ENCODE data around the gene GGA1.
"Not testable (repeated sequence)": the region's sequence is repeated elsewhere in the genome, so short reads cannot be mapped to it uniquely, and the experiment has no call there.

GGA1 gene

DNA sequence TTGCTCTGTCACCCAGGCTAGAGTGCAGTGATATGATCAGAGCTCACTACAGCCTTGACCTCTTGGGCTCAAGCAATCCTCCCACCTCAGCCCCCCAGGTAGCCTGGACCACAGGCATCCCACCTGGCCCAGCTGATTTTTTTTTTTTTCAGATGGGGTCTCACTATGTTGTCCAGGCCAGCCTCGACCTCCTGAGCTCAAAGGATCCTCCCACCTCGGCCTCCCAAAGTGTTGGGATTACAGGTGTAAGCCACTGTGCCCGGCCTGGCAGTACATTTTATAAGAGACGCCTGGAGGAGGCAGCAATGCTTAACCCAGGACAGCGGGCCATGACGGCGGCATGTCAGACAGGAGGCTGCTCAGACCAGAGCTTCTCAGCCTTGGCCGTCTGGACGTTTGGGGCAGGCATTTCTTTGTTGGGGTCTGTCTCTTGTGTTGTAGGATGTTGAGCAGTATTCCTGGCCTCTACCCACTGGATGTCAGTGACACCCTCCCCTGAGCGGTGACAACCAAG is 33.1 kb upstream of the GGA1 start:
- Histone ChIP-seq H3K4me3 (ENCODE audit: low read depth in 1 of 2, low read length in 2 of 2) (no peak overlapping the region), H3K9ac (ENCODE audit: low read length) (no peak overlapping the region), H3K9me3 (ENCODE audit: low read length) (no peaks in the 10 kb centered on the region), H3K36me3 (ENCODE audit: insufficient read depth, low read length) (no peaks in the 10 kb centered on the region), H3K27me3 (ENCODE audit: control insufficient read depth in 1 of 2, insufficient read depth in 2 of 2, low read length in 2 of 2) (no peaks in the 10 kb centered on the region), H3K4me1 (ENCODE audit: insufficient read depth, low read length) (no peaks in the 10 kb centered on the region), H3K27ac (ENCODE audit: low read depth, low read length) (no peak overlapping the region)

DNA sequence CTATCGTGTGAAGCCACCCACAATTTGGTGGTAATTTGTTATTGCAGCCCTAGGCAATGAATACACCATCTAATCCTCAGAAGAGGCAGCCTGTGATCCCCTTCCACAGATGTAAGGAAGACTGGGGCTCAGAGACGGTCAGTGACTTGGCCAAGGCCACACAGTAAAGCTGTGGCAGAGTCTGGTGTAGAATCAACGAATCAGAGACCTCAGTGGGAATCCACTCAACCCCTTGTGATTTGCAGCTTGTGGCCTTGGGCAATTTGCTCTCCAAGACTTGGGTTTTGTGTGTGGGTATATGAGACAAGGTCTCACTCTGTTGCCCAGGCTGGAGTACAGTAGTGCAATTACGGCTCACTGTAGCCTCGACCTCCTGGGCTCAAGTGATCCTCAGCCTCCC is 30.6 kb upstream of the GGA1 start:
- no peaks in the 10 kb centered on the region for H3K4me1 ChIP-seq (ENCODE audit: insufficient read depth, low read length)
- no peaks in the 10 kb centered on the region for H3K9me3 ChIP-seq (ENCODE audit: low read length)
- no peak overlapping the region for H3K4me3 ChIP-seq (ENCODE audit: low read depth in 1 of 2, low read length in 2 of 2)
- H3K36me3 ChIP-seq (ENCODE audit: insufficient read depth, low read length) = no peaks in the 10 kb centered on the region
- no peak overlapping the region for H3K27ac ChIP-seq (ENCODE audit: low read depth, low read length)
- H3K27me3 ChIP-seq (ENCODE audit: control insufficient read depth in 1 of 2, insufficient read depth in 2 of 2, low read length in 2 of 2) = no peaks in the 10 kb centered on the region
- no peak overlapping the region for H3K9ac ChIP-seq (ENCODE audit: low read length)

DNA sequence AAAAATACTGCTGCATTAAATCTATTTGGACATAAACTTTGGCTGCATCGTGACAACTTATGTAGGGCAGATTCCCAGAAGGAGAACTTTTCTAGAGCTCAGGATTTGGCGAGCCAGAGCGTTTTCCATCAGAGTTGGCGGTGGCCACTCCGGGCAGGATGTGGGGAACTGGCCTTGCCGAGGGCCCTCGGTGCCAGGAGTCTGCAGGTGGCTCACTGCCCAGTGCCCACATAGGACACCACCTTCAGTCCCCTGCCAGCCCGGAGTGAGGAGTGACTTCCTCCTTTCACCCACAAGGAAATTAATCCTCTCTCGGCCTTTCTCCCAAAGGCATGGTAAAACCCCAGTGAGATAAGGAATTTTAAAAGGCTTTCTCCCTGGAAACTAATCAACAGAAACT is 27.1 kb upstream of the GGA1 start:
- no peaks in the 10 kb centered on the region for H3K9me3 ChIP-seq (ENCODE audit: low read length)
- no peaks in the 10 kb centered on the region for H3K36me3 ChIP-seq (ENCODE audit: insufficient read depth, low read length)
- H3K9ac ChIP-seq (ENCODE audit: low read length) = no peak overlapping the region
- H3K27me3 ChIP-seq (ENCODE audit: control insufficient read depth in 1 of 2, insufficient read depth in 2 of 2, low read length in 2 of 2) = no peaks in the 10 kb centered on the region
- no peak overlapping the region for H3K27ac ChIP-seq (ENCODE audit: low read depth, low read length)
- no peaks in the 10 kb centered on the region for H3K4me1 ChIP-seq (ENCODE audit: insufficient read depth, low read length)
- H3K4me3 ChIP-seq (ENCODE audit: low read depth in 1 of 2, low read length in 2 of 2) = no peak overlapping the region

DNA sequence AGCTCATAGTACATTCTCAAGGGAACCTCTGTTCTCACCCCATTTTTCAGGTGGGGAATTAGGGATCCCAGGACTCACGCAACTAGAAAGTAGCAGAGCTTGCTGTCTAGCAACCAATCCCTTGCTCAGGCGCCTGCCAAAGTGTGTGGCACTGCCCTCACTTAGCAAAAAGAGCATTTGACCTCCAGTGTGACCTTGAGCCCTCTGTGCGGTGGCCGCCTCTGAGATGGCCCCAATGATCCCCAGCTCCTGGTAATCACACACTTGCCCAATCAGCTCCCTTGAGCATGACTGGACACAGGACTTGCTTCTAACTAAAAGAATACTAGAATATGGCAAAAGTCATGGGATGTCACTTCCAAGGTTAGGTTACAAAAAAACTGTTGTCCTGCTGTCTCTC is 26.1 kb upstream of the GGA1 start:
- no peaks in the 10 kb centered on the region for H3K4me1 ChIP-seq (ENCODE audit: insufficient read depth, low read length)
- no peak overlapping the region for H3K9ac ChIP-seq (ENCODE audit: low read length)
- no peaks in the 10 kb centered on the region for H3K36me3 ChIP-seq (ENCODE audit: insufficient read depth, low read length)
- no peaks in the 10 kb centered on the region for H3K27me3 ChIP-seq (ENCODE audit: control insufficient read depth in 1 of 2, insufficient read depth in 2 of 2, low read length in 2 of 2)
- H3K9me3 ChIP-seq (ENCODE audit: low read length) = no peaks in the 10 kb centered on the region
- H3K27ac ChIP-seq (ENCODE audit: low read depth, low read length) = no peak overlapping the region
- H3K4me3 ChIP-seq (ENCODE audit: low read depth in 1 of 2, low read length in 2 of 2) = no peak overlapping the region

DNA sequence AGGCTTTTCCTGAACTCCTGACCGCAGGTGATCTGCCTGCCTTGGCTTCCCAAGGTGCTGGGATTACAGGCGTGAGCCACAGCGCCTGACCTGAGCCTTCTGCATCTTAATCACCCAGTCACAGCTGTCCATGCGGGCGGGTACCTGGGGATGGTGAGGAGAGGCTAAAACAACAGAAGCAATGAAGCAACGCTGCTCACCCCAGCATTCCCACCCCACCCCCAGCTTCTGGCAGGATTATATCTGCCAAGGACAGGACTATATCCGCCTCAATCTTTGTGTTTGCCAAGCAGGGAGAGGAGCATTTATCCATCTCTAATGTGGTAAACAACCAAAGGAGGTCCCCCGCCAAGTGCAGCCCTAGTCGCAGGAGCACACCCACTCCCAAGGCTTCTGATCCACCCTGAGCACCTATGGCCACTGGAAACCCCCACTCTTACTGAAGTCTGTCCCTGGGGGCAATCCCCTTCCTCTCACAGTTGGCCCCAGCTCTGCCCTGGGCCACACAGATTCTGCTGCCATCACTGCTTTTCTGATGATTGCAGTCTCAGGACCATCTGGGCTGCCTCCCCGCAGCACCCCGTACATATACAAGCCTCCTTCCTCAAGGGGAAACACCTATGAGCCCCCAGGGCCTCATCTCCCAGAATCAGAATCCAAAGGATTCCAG is 20.0 kb upstream of the GGA1 start:
- peaks cover 0 to 4% of the 10 kb centered on the region in 2 donors for H3K27me3 ChIP-seq (ENCODE audit: control insufficient read depth in 1 of 2, insufficient read depth in 2 of 2, low read length in 2 of 2)
- no peak overlapping the region for H3K27ac ChIP-seq (ENCODE audit: low read depth, low read length)
- no peak overlapping the region for H3K9ac ChIP-seq (ENCODE audit: low read length)
- H3K4me1 ChIP-seq (ENCODE audit: insufficient read depth, low read length) = no peaks in the 10 kb centered on the region
- H3K4me3 ChIP-seq (ENCODE audit: low read depth in 1 of 2, low read length in 2 of 2) = no peak overlapping the region
- no peaks in the 10 kb centered on the region for H3K9me3 ChIP-seq (ENCODE audit: low read length)
- no peaks in the 10 kb centered on the region for H3K36me3 ChIP-seq (ENCODE audit: insufficient read depth, low read length)

DNA sequence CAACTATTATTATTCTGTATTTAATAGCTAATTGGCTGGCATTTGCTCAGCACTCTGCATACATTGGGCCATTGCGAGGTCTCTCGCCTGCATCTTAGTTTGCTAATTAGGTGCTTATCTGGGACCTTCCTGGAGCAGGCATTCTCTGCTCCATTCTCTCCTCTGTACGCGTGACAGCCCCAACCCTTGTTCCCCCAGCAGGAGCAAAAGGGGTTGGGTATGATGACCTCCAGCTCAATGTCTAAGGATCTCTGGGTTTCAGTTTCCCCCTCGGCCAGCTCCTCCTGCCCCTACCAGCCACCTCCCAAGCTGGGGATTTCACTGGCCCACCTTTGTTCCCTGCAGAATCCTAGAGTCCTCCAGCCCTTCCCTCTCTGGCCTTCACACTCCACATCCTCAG is 19.0 kb upstream of the GGA1 start:
- no peak overlapping the region for H3K9ac ChIP-seq (ENCODE audit: low read length)
- no peaks in the 10 kb centered on the region for H3K4me1 ChIP-seq (ENCODE audit: insufficient read depth, low read length)
- H3K4me3 ChIP-seq (ENCODE audit: low read depth in 1 of 2, low read length in 2 of 2) = no peak overlapping the region
- no peaks in the 10 kb centered on the region for H3K36me3 ChIP-seq (ENCODE audit: insufficient read depth, low read length)
- H3K27ac ChIP-seq (ENCODE audit: low read depth, low read length) = no peak overlapping the region
- peaks cover 0 to 4% of the 10 kb centered on the region in 2 donors for H3K27me3 ChIP-seq (ENCODE audit: control insufficient read depth in 1 of 2, insufficient read depth in 2 of 2, low read length in 2 of 2)
- no peaks in the 10 kb centered on the region for H3K9me3 ChIP-seq (ENCODE audit: low read length)

DNA sequence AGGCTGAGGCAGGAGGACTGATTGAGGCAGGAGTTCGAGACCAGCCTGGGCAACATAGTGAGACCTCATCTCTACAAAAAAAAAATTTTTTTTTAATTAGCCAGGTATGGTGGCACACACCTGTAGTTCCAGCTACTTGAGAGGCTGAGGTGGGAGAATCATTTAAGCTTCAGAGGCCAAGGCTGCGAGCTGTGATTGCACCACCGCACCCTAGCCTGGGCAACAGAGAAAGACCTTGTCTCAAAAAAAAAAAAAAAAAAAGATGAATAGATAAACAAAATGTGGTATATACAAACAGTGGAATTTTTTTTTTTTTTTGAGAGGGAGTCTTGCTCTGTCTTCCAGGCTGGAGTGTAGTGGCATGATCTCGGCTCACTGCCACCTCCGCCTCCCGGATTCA is 17.6 kb upstream of the GGA1 start:
- H3K36me3 ChIP-seq (ENCODE audit: insufficient read depth, low read length); H3K4me1 ChIP-seq (ENCODE audit: insufficient read depth, low read length); H3K27ac ChIP-seq (ENCODE audit: low read depth, low read length); H3K9ac ChIP-seq (ENCODE audit: low read length); H3K9me3 ChIP-seq (ENCODE audit: low read length); H3K4me3 ChIP-seq (ENCODE audit: low read depth in 1 of 2, low read length in 2 of 2); H3K27me3 ChIP-seq (ENCODE audit: control insufficient read depth in 1 of 2, insufficient read depth in 2 of 2, low read length in 2 of 2): not testable (repeated sequence)

DNA sequence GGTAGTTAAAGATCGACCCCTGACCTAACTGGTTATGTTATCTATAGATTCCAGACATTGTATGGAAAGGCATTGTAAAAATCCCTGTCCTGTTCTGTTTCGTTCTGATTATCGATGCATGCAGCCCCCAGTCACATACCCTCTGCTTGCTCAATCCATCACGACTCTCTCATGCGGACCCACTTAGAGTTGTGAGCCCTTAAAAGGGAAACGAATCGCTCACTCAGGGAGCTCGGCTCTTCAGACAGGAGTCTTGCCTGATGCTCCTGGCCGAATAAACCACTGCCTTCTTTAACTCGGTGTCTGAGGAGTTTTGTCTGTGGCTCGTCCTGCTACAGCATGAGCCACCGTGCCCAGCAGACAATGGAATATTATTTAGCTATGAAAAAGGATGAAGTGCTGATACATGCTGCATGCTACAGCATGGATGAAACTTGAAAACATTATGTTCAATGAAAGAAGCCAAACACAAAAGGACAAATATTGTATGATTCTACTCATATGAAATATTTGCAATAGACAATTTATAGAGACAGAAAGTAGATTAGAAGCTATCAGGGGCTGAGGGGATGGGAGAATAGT is 16.7 kb upstream of the GGA1 start:
- peaks cover 0 to 4% of the 10 kb centered on the region in 2 donors for H3K27me3 ChIP-seq (ENCODE audit: control insufficient read depth in 1 of 2, insufficient read depth in 2 of 2, low read length in 2 of 2)
- H3K9me3 ChIP-seq (ENCODE audit: low read length) = no peaks in the 10 kb centered on the region
- H3K27ac ChIP-seq (ENCODE audit: low read depth, low read length) = no peak overlapping the region
- no peak overlapping the region for H3K9ac ChIP-seq (ENCODE audit: low read length)
- no peak overlapping the region for H3K4me3 ChIP-seq (ENCODE audit: low read depth in 1 of 2, low read length in 2 of 2)
- H3K4me1 ChIP-seq (ENCODE audit: insufficient read depth, low read length) = no peaks in the 10 kb centered on the region
- H3K36me3 ChIP-seq (ENCODE audit: insufficient read depth, low read length) = no peaks in the 10 kb centered on the region

DNA sequence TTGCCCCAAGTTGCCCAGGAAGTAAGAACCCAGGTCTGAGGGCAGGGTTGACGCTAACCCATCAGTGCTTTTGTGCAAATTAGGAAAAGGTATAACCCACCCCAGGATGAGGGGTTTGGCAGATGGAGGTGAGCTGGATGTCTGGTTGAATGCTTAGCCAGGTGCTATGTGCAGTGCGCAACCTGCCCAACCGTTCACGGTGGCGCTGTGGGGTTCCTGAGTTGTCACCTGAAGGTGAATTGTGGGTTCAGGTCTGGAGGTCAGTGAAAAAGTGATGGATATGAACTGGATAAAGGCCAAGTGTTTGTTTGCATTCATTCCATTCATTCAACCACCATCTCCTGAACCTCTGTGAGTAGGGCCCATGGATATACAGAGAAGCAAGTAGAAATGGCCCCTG is 14.4 kb upstream of the GGA1 start:
- Histone ChIP-seq H3K36me3 (ENCODE audit: insufficient read depth, low read length) (no peaks in the 10 kb centered on the region), H3K4me1 (ENCODE audit: insufficient read depth, low read length) (no peaks in the 10 kb centered on the region), H3K9me3 (ENCODE audit: low read length) (no peaks in the 10 kb centered on the region), H3K4me3 (ENCODE audit: low read depth in 1 of 2, low read length in 2 of 2) (no peak overlapping the region), H3K27me3 (ENCODE audit: control insufficient read depth in 1 of 2, insufficient read depth in 2 of 2, low read length in 2 of 2) (peaks cover 0 to 3% of the 10 kb centered on the region in 2 donors), H3K9ac (ENCODE audit: low read length) (no peak overlapping the region), H3K27ac (ENCODE audit: low read depth, low read length) (no peak overlapping the region)

DNA sequence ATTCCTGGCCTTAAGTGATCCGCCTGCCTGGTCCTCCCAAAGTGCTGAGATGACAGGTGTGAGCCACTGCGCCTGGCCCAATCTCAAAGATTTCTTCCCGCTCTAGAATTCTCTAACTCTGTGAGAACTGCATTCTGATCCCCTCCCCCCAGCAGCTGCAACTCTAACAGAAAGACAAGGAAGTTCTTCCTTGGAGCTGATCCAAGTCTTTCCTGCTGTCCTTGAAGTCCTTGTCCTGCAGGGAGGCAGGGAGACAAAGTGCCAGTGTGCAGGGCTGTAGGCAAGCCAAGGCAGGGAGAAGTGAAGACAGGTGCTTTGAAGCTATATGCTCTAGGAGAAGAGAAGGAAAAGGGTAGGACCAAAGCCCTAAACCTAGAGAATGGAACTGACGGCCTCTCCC is 9.5 kb upstream of the GGA1 start:
- Histone ChIP-seq H3K27ac (ENCODE audit: low read depth, low read length) (no peak overlapping the region), H3K9ac (ENCODE audit: low read length) (no peak overlapping the region), H3K27me3 (ENCODE audit: control insufficient read depth in 1 of 2, insufficient read depth in 2 of 2, low read length in 2 of 2) (peaks cover 0 to 4% of the 10 kb centered on the region in 2 donors), H3K9me3 (ENCODE audit: low read length) (no peaks in the 10 kb centered on the region), H3K36me3 (ENCODE audit: insufficient read depth, low read length) (no peaks in the 10 kb centered on the region), H3K4me3 (ENCODE audit: low read depth in 1 of 2, low read length in 2 of 2) (no peak overlapping the region), H3K4me1 (ENCODE audit: insufficient read depth, low read length) (no peaks in the 10 kb centered on the region)

DNA sequence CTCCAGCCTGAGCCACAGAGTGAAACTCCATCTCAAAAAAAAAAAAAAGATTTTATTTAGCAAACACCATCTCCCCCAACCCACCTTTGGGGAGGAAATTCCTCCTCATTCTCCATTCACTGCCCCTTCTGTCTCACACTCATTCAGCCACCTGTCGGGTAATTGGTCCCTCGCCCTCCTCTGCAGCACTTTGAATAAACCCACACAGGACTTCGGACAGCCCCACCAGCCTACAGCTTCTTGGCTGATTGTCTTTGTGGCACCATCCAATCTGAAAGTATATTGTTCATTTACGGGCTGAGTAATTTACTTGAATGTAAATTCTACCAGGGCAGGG is 7.5 kb upstream of the GGA1 start:
- Histone ChIP-seq H3K36me3 (ENCODE audit: insufficient read depth, low read length) (no peaks in the 10 kb centered on the region), H3K9me3 (ENCODE audit: low read length) (no peaks in the 10 kb centered on the region), H3K27ac (ENCODE audit: low read depth, low read length) (no peak overlapping the region), H3K9ac (ENCODE audit: low read length) (no peak overlapping the region), H3K4me3 (ENCODE audit: low read depth in 1 of 2, low read length in 2 of 2) (no peak overlapping the region), H3K4me1 (ENCODE audit: insufficient read depth, low read length) (no peaks in the 10 kb centered on the region), H3K27me3 (ENCODE audit: control insufficient read depth in 1 of 2, insufficient read depth in 2 of 2, low read length in 2 of 2) (peaks cover 0 to 4% of the 10 kb centered on the region in 2 donors)
